ENCODE data around the gene PGM2L1. TPM values are rescaled to one million over a fixed set of nuclear protein-coding genes. Genes with fewer than 3 reads are reported as not detected.
A peak's percentile ranks its signal among the peaks of the same experiment; 100 is the strongest.
"Not testable (repeated sequence)": the region's sequence is repeated elsewhere in the genome, so short reads cannot be mapped to it uniquely, and the experiment has no call there.

Gene PGM2L1
- total RNA-seq, 3 donors from 2014 or later = 8.3 to 12.2 (median 12.0) TPM

DNA sequence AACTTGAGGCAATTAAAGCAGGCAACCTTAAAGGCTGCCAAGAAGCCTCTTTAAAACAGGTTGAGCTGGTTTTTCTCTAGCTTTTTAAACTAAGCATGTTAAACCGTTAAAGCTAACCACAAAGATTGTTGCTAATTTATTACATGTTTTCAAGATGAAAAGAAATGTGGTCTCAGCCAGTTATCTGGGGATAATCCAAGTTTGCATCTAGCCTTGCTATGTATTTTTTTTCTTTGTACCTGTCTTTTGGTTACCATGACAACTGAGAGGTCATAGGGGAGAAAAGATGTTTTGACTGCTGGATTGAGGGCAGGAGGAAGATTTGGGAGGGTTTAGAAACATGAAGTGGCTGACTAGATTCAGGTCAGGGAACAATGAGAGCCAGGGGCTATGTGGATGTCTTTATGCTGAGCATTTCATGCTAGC is 19.2 kb upstream of the PGM2L1 start:
- intact Hi-C loops (cut with DNase I, micrococcal nuclease) = no loop called here
- no peak for TF ChIP-seq CTCF (IDR thresholded peaks at IDR 0.05)
- peak; percentile 66 for ATAC-seq

GRCh38 chr11:74416974-74417373 is 18.7 kb upstream of the PGM2L1 start:
- H3K9me3 ChIP-seq; ATAC-seq; H3K36me3 ChIP-seq (ENCODE audit: low read depth); H3K4me3 ChIP-seq; intact Hi-C loops (cut with DNase I, micrococcal nuclease); DNase-seq; H3K4me1 ChIP-seq (ENCODE audit: low read depth): not testable (repeated sequence)

More for the DNA sequence above, 19.2 kb upstream of the PGM2L1 start:
- H3K9me3 ChIP-seq = no peaks in the 10 kb centered on the region
- peaks cover 7% of the 10 kb centered on the region for H3K4me1 ChIP-seq (ENCODE audit: low read depth)
- H3K36me3 ChIP-seq (ENCODE audit: low read depth) = no peaks in the 10 kb centered on the region
- DNase-seq = no peak
- no peak overlapping the region for H3K4me3 ChIP-seq

DNA sequence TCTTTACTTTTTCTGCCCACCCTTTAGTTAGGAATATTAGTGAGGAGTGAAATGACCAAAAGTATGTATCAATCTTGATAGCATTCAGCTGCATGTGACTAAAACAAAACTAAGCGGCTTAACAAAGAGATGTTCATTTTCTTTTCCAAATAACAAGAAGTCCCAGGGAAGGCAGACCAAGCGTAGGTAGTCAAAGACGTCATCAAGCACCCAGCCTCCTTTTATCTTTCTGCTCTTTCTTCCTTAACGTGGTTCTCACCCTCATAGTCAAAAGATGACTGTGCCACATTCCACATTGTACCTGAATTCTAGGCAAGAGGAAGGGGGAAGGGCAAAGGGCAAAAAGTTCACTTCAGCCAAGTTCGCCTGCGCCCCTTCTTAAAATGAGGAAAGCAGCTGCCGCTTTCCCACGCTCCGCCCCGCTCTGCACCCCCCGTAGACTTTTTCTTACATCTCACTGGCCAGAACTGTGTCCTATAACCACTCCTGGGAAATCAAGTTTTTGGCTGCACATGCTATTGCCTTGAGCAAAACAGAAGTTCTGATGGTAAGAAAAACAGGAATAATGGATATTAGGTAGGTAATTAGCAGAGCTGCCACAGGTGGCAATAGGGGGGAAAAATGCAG is 14.6 kb upstream of the PGM2L1 start:
- Histone ChIP-seq H3K4me3 (no peak overlapping the region), H3K9me3 (no peaks in the 10 kb centered on the region), H3K4me1 (ENCODE audit: low read depth) (peaks cover 7% of the 10 kb centered on the region), H3K36me3 (ENCODE audit: low read depth) (no peaks in the 10 kb centered on the region)
- no peak for ATAC-seq
- no peak for TF ChIP-seq CTCF (IDR thresholded peaks at IDR 0.05)
- no peak for DNase-seq
- intact Hi-C loops (cut with DNase I, micrococcal nuclease) = no loop called here

DNA sequence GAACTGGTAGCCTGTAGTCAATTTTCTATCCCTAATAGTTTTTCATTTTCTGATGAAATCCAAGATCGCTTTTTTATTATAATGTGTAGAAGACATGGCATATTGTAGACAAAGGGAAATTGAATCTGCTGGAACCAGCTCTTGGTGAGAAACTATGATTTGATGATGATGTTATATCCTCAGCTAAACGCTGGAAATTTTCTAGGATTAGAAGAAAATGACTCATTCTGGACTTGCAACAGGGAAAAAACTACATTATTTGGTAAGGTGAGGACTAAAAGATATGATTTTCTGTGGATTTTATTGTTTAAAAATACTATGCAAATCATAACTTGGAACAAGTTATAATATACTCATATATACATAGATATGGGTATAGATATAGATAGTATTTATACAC is 14.1 kb upstream of the PGM2L1 start:
- Histone ChIP-seq H3K9me3 (no peaks in the 10 kb centered on the region), H3K4me1 (ENCODE audit: low read depth) (peaks cover 3% of the 10 kb centered on the region), H3K4me3 (no peak overlapping the region), H3K36me3 (ENCODE audit: low read depth) (no peaks in the 10 kb centered on the region)
- no peak for ATAC-seq
- no peak for TF ChIP-seq CTCF (IDR thresholded peaks at IDR 0.05)
- DNase-seq = no peak
- intact Hi-C loops (cut with DNase I, micrococcal nuclease) = no loop called here

DNA sequence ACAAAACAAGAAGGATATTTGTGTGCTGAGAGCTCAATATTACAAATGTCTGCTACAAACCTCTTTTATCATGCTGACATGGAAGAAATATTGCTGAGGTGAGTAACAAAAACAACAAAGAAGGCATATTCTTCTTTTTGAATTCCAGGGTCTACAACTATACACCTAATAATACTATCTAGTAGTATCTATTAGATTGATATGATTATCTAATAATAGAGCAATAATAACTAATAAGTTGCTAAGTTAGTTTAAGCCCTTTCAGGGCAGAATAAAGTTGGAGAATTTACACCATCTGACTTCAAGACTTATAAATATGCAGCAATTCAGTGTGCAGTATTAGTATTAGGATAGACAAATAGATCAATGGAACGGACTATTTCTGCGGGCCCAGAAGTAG is 11.4 kb upstream of the PGM2L1 start:
- no peaks in the 10 kb centered on the region for H3K9me3 ChIP-seq
- H3K36me3 ChIP-seq (ENCODE audit: low read depth) = no peaks in the 10 kb centered on the region
- H3K4me3 ChIP-seq = no peak overlapping the region
- ATAC-seq (no peak), DNase-seq (no peak)
- no peaks in the 10 kb centered on the region for H3K4me1 ChIP-seq (ENCODE audit: low read depth)
- TF ChIP-seq CTCF (IDR thresholded peaks at IDR 0.05) = no peak
- intact Hi-C loops (cut with DNase I, micrococcal nuclease) = no loop called here

DNA sequence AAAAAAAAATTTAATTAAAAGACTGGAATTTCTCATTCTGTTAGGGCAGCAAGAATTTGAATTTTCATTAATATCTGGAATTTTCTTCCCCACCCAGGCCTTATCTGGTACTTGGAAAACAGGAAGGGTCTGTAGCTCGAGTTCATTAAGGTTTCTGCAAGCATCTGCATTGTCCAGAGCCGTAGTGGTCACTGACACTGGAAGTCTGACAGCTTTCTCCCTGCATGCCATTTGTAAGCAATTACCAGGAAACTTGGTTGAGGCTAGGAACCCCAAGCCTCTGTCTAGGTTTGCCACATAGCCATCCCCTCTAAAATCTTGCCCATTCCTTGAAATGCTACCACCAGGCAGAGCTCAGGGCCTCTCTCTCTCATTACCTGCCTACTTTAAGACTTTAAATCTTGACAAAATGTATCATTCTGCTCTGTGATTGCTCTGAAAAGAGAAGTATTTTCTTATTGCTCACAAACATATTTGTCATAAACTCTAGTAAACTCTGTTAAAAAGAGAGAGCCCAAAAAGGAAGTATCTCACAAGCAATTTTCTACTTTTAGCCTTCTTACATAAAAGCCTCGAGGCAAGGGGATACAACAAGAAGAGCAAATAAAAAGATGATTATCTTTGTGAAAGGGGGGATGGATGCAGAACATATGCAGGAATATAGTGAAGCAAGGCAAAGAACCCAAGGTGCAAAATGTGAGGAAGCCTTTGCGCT is 5.5 kb upstream of the PGM2L1 start:
- Histone ChIP-seq H3K36me3 (ENCODE audit: low read depth) (no peaks in the 10 kb centered on the region), H3K4me3 (no peak overlapping the region), H3K9me3 (no peaks in the 10 kb centered on the region), H3K4me1 (ENCODE audit: low read depth) (no peaks in the 10 kb centered on the region)
- no peak for ATAC-seq
- DNase-seq = no peak
- TF ChIP-seq CTCF (IDR thresholded peaks at IDR 0.05) = no peak
- intact Hi-C loops (cut with DNase I, micrococcal nuclease) = no loop called here

Measured in mucosa of descending colon (tissue), 3 donors.